ENCODE data around the gene DISC1.

GRCh38 chr1:231940116-231940515 lies 313.5 kb downstream of the DISC1 start:
- TF ChIP-seq CTCF (IDR thresholded peaks at IDR 0.05) (no peak), POLR2A (IDR thresholded peaks at IDR 0.05) (no peak), POLR2AphosphoS5 (IDR thresholded peaks at IDR 0.05) (no peak)
